ENCODE data around the gene KLK6. TPM values are rescaled to one million over a fixed set of nuclear protein-coding genes. Genes with fewer than 3 reads are reported as not detected.

The KLK6 gene
- total RNA-seq, 1 donor from 2014 or later = not detected

GRCh38 chr19:50910722-50911121 is 58.7 kb downstream of the KLK6 start:
- no peak for DNase-seq

- DNase-seq = peak; percentile 20
Measured at GRCh38 chr19:50909240-50910070, 59.9 kb downstream of the KLK6 start.

Other genes with a start within 250 kb of the KLK6 start
- 6.3 TPM for gene SHANK1, start 249.8 kb downstream of the KLK6 start, total RNA-seq
- 23.1 TPM for gene CLEC11A, start 246.2 kb downstream of the KLK6 start, total RNA-seq
- not detected for gene GPR32, start 199.1 kb downstream of the KLK6 start, total RNA-seq
- not detected for gene ACP4, start 179.2 kb downstream of the KLK6 start, total RNA-seq
- not detected for gene KLK1, start 145.8 kb downstream of the KLK6 start, total RNA-seq
- not detected for gene KLK15, start 136.0 kb downstream of the KLK6 start, total RNA-seq
- gene KLK3, start 114.7 kb downstream of the KLK6 start, total RNA-seq = not detected
- gene KLK2, start 96.2 kb downstream of the KLK6 start, total RNA-seq = not detected
- not detected for gene KLK4, start 58.2 kb downstream of the KLK6 start, total RNA-seq
- gene KLK5, start 16.6 kb downstream of the KLK6 start, total RNA-seq = 1.1 TPM
- gene KLK7, start 14.3 kb upstream of the KLK6 start, total RNA-seq = 0.51 TPM
- 1.3 TPM for gene KLK8, start 32.0 kb upstream of the KLK6 start, total RNA-seq
- 13.8 TPM for gene KLK10, start 50.1 kb upstream of the KLK6 start, total RNA-seq
- 11.4 TPM for gene KLK11, start 57.0 kb upstream of the KLK6 start, total RNA-seq
- gene KLK12, start 65.4 kb upstream of the KLK6 start, total RNA-seq = 7.2 TPM
- gene KLK13, start 95.5 kb upstream of the KLK6 start, total RNA-seq = 4.8 TPM
- 0.72 TPM for gene KLK14, start 113.3 kb upstream of the KLK6 start, total RNA-seq
- 6.1 TPM for gene CTU1, start 138.8 kb upstream of the KLK6 start, total RNA-seq
- gene SIGLEC9, start 155.3 kb upstream of the KLK6 start, total RNA-seq = 0.21 TPM
- not detected for gene SIGLEC7, start 172.7 kb upstream of the KLK6 start, total RNA-seq

All from tongue (tissue), 2 donors.